Peyer's patch (tissue), 4 donors: Measurements from ENCODE around the gene RNF17.
"Not testable (repeated sequence)": the region's sequence is repeated elsewhere in the genome, so short reads cannot be mapped to it uniquely, and the experiment has no call there.

Experiments used
- POLR2A ChIP-seq, 2 donors: fragments of 450-650 bp; IDR thresholded peaks; one replicate each; pipeline ENCODE4 v1.5.1; 2017; ENCODE audit warnings: antibody characterized with exemption in 2 of 2, mild to moderate bottlenecking in 2 of 2, moderate library complexity in 2 of 2
- TF ChIP-seq, protein P1 (sequence below), 6 experiments: fragments of 450-650 bp in 4 of 6; fragments of 200-600 bp in 2 of 6; sonication (generic) in 1 of 6; IDR thresholded peaks; one replicate each; pipeline ENCODE4 v1.5.1; 2017 to 2019; ENCODE audit warnings: antibody characterized with exemption in 6 of 6, mild to moderate bottlenecking in 3 of 6, moderate library complexity in 1 of 6

DNA sequence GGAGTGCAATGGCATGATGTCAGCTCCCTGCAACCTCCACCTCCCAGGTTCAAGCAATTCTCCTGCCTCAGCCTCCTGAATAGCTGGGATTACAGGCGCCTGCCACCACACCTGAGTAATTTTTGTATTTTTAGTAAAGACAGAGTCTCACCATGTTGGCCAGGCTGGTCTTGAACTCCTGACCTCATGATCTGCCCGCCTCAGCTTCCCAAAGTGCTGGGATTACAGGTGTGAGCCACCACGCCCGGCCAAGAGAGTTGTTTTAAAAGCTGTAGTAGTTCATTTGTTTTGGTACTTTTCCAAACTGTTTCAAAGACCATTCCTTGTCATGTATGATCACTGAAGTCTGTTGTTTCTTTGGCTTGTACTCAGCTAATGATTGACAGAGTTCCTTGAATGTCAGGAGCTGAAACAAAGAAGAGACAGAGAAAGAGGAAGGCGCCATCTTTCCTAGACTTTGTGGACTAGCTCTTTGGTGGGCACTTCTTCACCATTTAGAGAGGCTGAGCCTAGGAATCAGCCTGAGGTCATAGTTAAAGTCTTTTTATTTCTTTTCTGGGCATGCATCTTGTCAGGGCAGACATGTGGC is 59.2 kb downstream of the RNF17 start:
- not testable (repeated sequence) for TF ChIP-seq POLR2A (IDR thresholded peaks at IDR 0.05)
- TF ChIP-seq, protein P1, sequence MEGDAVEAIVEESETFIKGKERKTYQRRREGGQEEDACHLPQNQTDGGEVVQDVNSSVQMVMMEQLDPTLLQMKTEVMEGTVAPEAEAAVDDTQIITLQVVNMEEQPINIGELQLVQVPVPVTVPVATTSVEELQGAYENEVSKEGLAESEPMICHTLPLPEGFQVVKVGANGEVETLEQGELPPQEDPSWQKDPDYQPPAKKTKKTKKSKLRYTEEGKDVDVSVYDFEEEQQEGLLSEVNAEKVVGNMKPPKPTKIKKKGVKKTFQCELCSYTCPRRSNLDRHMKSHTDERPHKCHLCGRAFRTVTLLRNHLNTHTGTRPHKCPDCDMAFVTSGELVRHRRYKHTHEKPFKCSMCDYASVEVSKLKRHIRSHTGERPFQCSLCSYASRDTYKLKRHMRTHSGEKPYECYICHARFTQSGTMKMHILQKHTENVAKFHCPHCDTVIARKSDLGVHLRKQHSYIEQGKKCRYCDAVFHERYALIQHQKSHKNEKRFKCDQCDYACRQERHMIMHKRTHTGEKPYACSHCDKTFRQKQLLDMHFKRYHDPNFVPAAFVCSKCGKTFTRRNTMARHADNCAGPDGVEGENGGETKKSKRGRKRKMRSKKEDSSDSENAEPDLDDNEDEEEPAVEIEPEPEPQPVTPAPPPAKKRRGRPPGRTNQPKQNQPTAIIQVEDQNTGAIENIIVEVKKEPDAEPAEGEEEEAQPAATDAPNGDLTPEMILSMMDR (IDR thresholded peaks at IDR 0.05): not testable (repeated sequence)
